Measurements from ENCODE around the gene GUCY2F.

The GUCY2F gene

GRCh38 chrX:109357706-109358105 lies 124.2 kb downstream of the GUCY2F start:
- Histone ChIP-seq H3K4me2 (ENCODE audit: low read length) (no peak overlapping the region), H3K9me3 (replicated peaks; ENCODE audit: low read length) (no peaks in the 10 kb centered on the region), H3K4me3 (ENCODE audit: low read length) (no peak overlapping the region), H3K4me1 (ENCODE audit: control insufficient read depth, insufficient read depth, low read length) (no peaks in the 10 kb centered on the region), H3K27me3 (ENCODE audit: control insufficient read depth, insufficient read depth, low read length) (peaks cover 19% of the 10 kb centered on the region), H3K36me3 (ENCODE audit: insufficient read depth, low read length) (no peaks in the 10 kb centered on the region), H3K9ac (ENCODE audit: low read depth, low read length) (no peak overlapping the region)

- H3K4me2 ChIP-seq (ENCODE audit: low read length), result no peak overlapping the region
- H3K4me3 ChIP-seq (ENCODE audit: low read length), result no peak overlapping the region
- no peaks in the 10 kb centered on the region for H3K36me3 ChIP-seq (ENCODE audit: insufficient read depth, low read length)
- H3K4me1 ChIP-seq (ENCODE audit: control insufficient read depth, insufficient read depth, low read length), result no peaks in the 10 kb centered on the region
- H3K27me3 ChIP-seq (ENCODE audit: control insufficient read depth, insufficient read depth, low read length), result peaks cover 28% of the 10 kb centered on the region
- no peaks in the 10 kb centered on the region for H3K9me3 ChIP-seq (replicated peaks; ENCODE audit: low read length)
- H3K9ac ChIP-seq (ENCODE audit: low read depth, low read length), result no peak overlapping the region
Measured at GRCh38 chrX:109356684-109357083, 125.2 kb downstream of the GUCY2F start.

DNA sequence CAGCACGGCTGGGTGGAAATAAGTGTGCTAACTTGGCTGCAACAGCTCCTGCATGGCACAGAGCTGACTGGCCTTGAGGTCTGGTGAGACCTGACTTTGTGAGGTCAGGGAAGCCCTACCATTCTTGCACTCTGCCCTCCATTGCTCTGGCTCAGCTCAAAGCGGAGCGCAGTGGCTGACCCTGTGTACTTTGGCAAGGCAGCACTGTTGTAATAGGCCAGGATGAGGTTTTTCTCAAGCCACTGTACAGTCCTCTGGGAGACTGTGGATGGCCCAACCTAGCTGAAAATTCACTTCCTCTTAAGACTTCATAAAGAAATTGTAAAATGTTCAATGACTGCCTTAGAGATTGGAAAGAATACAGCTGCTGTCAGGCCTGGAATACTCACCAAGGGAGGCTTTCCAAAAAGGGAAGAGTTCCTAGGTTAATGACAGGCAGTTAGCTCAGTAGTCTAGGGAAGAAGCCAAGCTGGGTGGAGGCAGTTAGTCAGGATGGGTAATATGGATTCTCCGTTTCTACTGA lies 129.8 kb downstream of the GUCY2F start:
- Histone ChIP-seq H3K4me3 (ENCODE audit: low read length) (no peak overlapping the region), H3K9me3 (replicated peaks; ENCODE audit: low read length) (no peaks in the 10 kb centered on the region), H3K36me3 (ENCODE audit: insufficient read depth, low read length) (no peaks in the 10 kb centered on the region), H3K4me1 (ENCODE audit: control insufficient read depth, insufficient read depth, low read length) (no peaks in the 10 kb centered on the region), H3K4me2 (ENCODE audit: low read length) (no peak overlapping the region), H3K9ac (ENCODE audit: low read depth, low read length) (no peak overlapping the region), H3K27me3 (ENCODE audit: control insufficient read depth, insufficient read depth, low read length) (peaks cover 47% of the 10 kb centered on the region)

DNA sequence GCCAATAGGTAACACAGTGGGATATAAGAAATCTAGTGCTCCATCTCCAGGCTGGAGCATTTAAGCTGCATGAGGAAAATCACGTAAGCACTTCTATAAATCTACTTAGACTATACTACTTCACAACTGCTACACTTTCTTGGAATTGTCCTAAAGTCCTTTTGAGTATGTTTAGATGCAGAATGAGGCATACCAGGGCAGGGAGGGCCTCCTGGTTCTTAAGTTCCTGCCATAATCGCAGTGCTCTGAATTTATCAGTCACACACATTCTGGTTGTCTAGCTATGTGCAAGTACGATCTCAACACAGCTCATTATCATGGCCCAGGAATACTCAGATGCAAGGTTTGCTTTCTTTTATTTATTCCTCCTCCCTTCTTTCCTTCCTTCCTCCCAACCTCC lies 130.3 kb downstream of the GUCY2F start:
- Histone ChIP-seq H3K9me3 (replicated peaks; ENCODE audit: low read length) (no peaks in the 10 kb centered on the region), H3K4me3 (ENCODE audit: low read length) (no peak overlapping the region), H3K27me3 (ENCODE audit: control insufficient read depth, insufficient read depth, low read length) (peaks cover 51% of the 10 kb centered on the region), H3K36me3 (ENCODE audit: insufficient read depth, low read length) (no peaks in the 10 kb centered on the region), H3K9ac (ENCODE audit: low read depth, low read length) (no peak overlapping the region), H3K4me1 (ENCODE audit: control insufficient read depth, insufficient read depth, low read length) (no peaks in the 10 kb centered on the region), H3K4me2 (ENCODE audit: low read length) (no peak overlapping the region)

- Histone ChIP-seq H3K27me3 (ENCODE audit: control insufficient read depth, insufficient read depth, low read length) (peaks cover 50% of the 10 kb centered on the region), H3K4me1 (ENCODE audit: control insufficient read depth, insufficient read depth, low read length) (no peaks in the 10 kb centered on the region), H3K4me3 (ENCODE audit: low read length) (no peak overlapping the region), H3K4me2 (ENCODE audit: low read length) (no peak overlapping the region), H3K9ac (ENCODE audit: low read depth, low read length) (no peak overlapping the region), H3K9me3 (replicated peaks; ENCODE audit: low read length) (no peaks in the 10 kb centered on the region), H3K36me3 (ENCODE audit: insufficient read depth, low read length) (no peaks in the 10 kb centered on the region)
Measured at GRCh38 chrX:109350551-109350950, 131.3 kb downstream of the GUCY2F start.

DNA sequence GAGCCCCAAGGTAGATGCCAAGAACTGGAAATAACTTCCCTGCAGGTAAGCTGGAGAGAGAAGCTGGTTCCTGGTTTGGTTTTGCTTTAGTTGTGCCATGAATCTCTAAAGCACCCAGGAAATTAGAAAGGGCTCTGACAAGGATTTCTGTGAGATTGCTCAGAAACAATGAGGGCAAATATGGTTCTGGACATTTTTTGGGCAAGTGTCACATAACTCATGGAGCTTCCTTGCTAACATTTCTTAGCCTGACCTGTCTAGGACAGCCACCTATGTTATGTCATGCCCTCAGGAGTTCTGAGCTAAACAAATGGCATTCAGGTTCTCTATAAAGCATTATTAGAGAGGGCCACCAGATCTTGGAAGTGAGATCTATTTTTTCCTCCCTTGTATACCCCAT lies 131.8 kb downstream of the GUCY2F start:
- H3K4me3 ChIP-seq (ENCODE audit: low read length), result no peak overlapping the region
- no peak overlapping the region for H3K9ac ChIP-seq (ENCODE audit: low read depth, low read length)
- peaks cover 49% of the 10 kb centered on the region for H3K27me3 ChIP-seq (ENCODE audit: control insufficient read depth, insufficient read depth, low read length)
- H3K4me1 ChIP-seq (ENCODE audit: control insufficient read depth, insufficient read depth, low read length), result no peaks in the 10 kb centered on the region
- no peaks in the 10 kb centered on the region for H3K9me3 ChIP-seq (replicated peaks; ENCODE audit: low read length)
- H3K36me3 ChIP-seq (ENCODE audit: insufficient read depth, low read length), result no peaks in the 10 kb centered on the region
- H3K4me2 ChIP-seq (ENCODE audit: low read length), result no peak overlapping the region

- no peak overlapping the region for H3K4me2 ChIP-seq (ENCODE audit: low read length)
- H3K4me3 ChIP-seq (ENCODE audit: low read length), result no peak overlapping the region
- H3K27me3 ChIP-seq (ENCODE audit: control insufficient read depth, insufficient read depth, low read length), result peaks cover 51% of the 10 kb centered on the region
- no peaks in the 10 kb centered on the region for H3K4me1 ChIP-seq (ENCODE audit: control insufficient read depth, insufficient read depth, low read length)
- H3K9me3 ChIP-seq (replicated peaks; ENCODE audit: low read length), result no peaks in the 10 kb centered on the region
- no peak overlapping the region for H3K9ac ChIP-seq (ENCODE audit: low read depth, low read length)
- no peaks in the 10 kb centered on the region for H3K36me3 ChIP-seq (ENCODE audit: insufficient read depth, low read length)
Measured at GRCh38 chrX:109347632-109348031, 134.3 kb downstream of the GUCY2F start.

DNA sequence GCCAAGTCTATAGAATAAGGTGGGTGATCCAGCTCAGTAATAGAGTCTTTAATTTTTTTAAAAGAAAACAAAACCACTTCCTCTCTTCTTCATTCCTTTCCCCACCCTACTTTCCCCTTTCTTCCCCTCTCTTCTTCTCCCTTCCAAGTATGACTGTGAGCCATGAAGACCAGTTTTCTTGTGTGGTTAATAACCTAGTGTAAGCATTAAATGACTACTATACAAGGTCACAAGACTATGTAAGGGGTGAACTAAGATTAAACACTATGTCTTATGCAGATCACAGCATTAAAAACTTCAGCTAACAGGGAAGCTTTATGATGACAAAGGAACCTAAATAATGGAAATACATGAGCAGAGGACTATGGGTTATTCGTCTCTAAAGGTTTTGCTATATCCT lies 135.4 kb downstream of the GUCY2F start:
- Histone ChIP-seq H3K4me3 (ENCODE audit: low read length) (no peak overlapping the region), H3K36me3 (ENCODE audit: insufficient read depth, low read length) (no peaks in the 10 kb centered on the region), H3K4me1 (ENCODE audit: control insufficient read depth, insufficient read depth, low read length) (no peaks in the 10 kb centered on the region), H3K27me3 (ENCODE audit: control insufficient read depth, insufficient read depth, low read length) (peaks cover 40% of the 10 kb centered on the region), H3K4me2 (ENCODE audit: low read length) (no peak overlapping the region), H3K9me3 (replicated peaks; ENCODE audit: low read length) (peaks cover 4% of the 10 kb centered on the region), H3K9ac (ENCODE audit: low read depth, low read length) (no peak overlapping the region)

GRCh38 chrX:109345856-109346255 lies 136.0 kb downstream of the GUCY2F start:
- H3K27me3 ChIP-seq (ENCODE audit: control insufficient read depth, insufficient read depth, low read length), result peaks cover 35% of the 10 kb centered on the region
- no peaks in the 10 kb centered on the region for H3K4me1 ChIP-seq (ENCODE audit: control insufficient read depth, insufficient read depth, low read length)
- H3K9me3 ChIP-seq (replicated peaks; ENCODE audit: low read length), result peaks cover 4% of the 10 kb centered on the region
- H3K9ac ChIP-seq (ENCODE audit: low read depth, low read length), result no peak overlapping the region
- H3K36me3 ChIP-seq (ENCODE audit: insufficient read depth, low read length), result no peaks in the 10 kb centered on the region
- no peak overlapping the region for H3K4me3 ChIP-seq (ENCODE audit: low read length)
- no peak overlapping the region for H3K4me2 ChIP-seq (ENCODE audit: low read length)

- peaks cover 30% of the 10 kb centered on the region for H3K27me3 ChIP-seq (ENCODE audit: control insufficient read depth, insufficient read depth, low read length)
- no peak overlapping the region for H3K4me3 ChIP-seq (ENCODE audit: low read length)
- no peak overlapping the region for H3K4me2 ChIP-seq (ENCODE audit: low read length)
- H3K9ac ChIP-seq (ENCODE audit: low read depth, low read length), result no peak overlapping the region
- no peaks in the 10 kb centered on the region for H3K36me3 ChIP-seq (ENCODE audit: insufficient read depth, low read length)
- H3K4me1 ChIP-seq (ENCODE audit: control insufficient read depth, insufficient read depth, low read length), result no peaks in the 10 kb centered on the region
- peaks cover 4% of the 10 kb centered on the region for H3K9me3 ChIP-seq (replicated peaks; ENCODE audit: low read length)
Measured at GRCh38 chrX:109344678-109345077, 137.2 kb downstream of the GUCY2F start.

- Histone ChIP-seq H3K9ac (ENCODE audit: low read depth, low read length) (no peak overlapping the region), H3K36me3 (ENCODE audit: insufficient read depth, low read length) (no peaks in the 10 kb centered on the region), H3K4me2 (ENCODE audit: low read length) (no peak overlapping the region), H3K27me3 (ENCODE audit: control insufficient read depth, insufficient read depth, low read length) (peaks cover 30% of the 10 kb centered on the region), H3K4me3 (ENCODE audit: low read length) (no peak overlapping the region), H3K9me3 (replicated peaks; ENCODE audit: low read length) (peaks cover 4% of the 10 kb centered on the region), H3K4me1 (ENCODE audit: control insufficient read depth, insufficient read depth, low read length) (no peaks in the 10 kb centered on the region)
Measured at GRCh38 chrX:109344101-109344500, 137.8 kb downstream of the GUCY2F start.

GRCh38 chrX:109343671-109344070 lies 138.2 kb downstream of the GUCY2F start:
- no peak overlapping the region for H3K4me2 ChIP-seq (ENCODE audit: low read length)
- H3K27me3 ChIP-seq (ENCODE audit: control insufficient read depth, insufficient read depth, low read length), result peaks cover 26% of the 10 kb centered on the region
- no peak overlapping the region for H3K4me3 ChIP-seq (ENCODE audit: low read length)
- no peak overlapping the region for H3K9ac ChIP-seq (ENCODE audit: low read depth, low read length)
- no peaks in the 10 kb centered on the region for H3K4me1 ChIP-seq (ENCODE audit: control insufficient read depth, insufficient read depth, low read length)
- no peaks in the 10 kb centered on the region for H3K36me3 ChIP-seq (ENCODE audit: insufficient read depth, low read length)
- H3K9me3 ChIP-seq (replicated peaks; ENCODE audit: low read length), result peaks cover 4% of the 10 kb centered on the region
